GM20000 (cell line): Measurements from ENCODE around the gene ANK2.

Experiments used
- DNase-seq: peaks from one replicate; pipeline ENCODE4 v3.0.0; 2012; ENCODE audit warnings: low spot score
- CTCF ChIP-seq: IDR thresholded peaks from 2 replicates; pipeline ENCODE4 v1.5.1; 2012; ENCODE audit warnings: mild to moderate bottlenecking, control low read depth; ENCODE audit errors: extremely low read depth, missing control alignments

ANK2 gene

GRCh38 chr4:113009461-113009860 lies 40.0 kb upstream of the ANK2 start:
- no peak for TF ChIP-seq CTCF
- no peak for DNase-seq

- DNase-seq = no peak
- no peak for TF ChIP-seq CTCF
Observed at GRCh38 chr4:113012122-113012725, 37.2 kb upstream of the ANK2 start.

- DNase-seq = no peak
- no peak for TF ChIP-seq CTCF
Observed at GRCh38 chr4:113012786-113013185, 36.7 kb upstream of the ANK2 start.

GRCh38 chr4:113013751-113014150 lies 35.7 kb upstream of the ANK2 start:
- no peak for DNase-seq

GRCh38 chr4:113016377-113016776 lies 33.1 kb upstream of the ANK2 start:
- TF ChIP-seq CTCF = no peak
- no peak for DNase-seq

More at GRCh38 chr4:113013751-113014150, 35.7 kb upstream of the ANK2 start:
- TF ChIP-seq CTCF = no peak

- TF ChIP-seq CTCF = no peak
Observed at GRCh38 chr4:113020966-113021365, 28.5 kb upstream of the ANK2 start.

GRCh38 chr4:113024388-113024787 lies 25.1 kb upstream of the ANK2 start:
- no peak for DNase-seq
- TF ChIP-seq CTCF = no peak

More at GRCh38 chr4:113020966-113021365, 28.5 kb upstream of the ANK2 start:
- no peak for DNase-seq
